K562 (cell line): Measurements from ENCODE around the gene NT5C2.

Experiments used
- BRCA1 ChIP-seq, 2 experiments: fragments of 450-650 bp in 1 of 2; sonication (generic) in 1 of 2; formaldehyde crosslinking in 1 of 2; IDR thresholded peaks; 2 replicates each; pipeline versions ENCODE4 v1.5.0 to v1.6.1; 2017 to 2020; ENCODE audit warnings: mild to moderate bottlenecking in 1 of 2, missing genetic modification reagents in 1 of 2
- EP300 ChIP-seq: IDR thresholded peaks from 2 replicates; pipeline ENCODE4 v1.6.1; 2012; ENCODE audit warnings: low read length, improper control_type of control experiment
- LEF1 ChIP-seq: fragments of 450-650 bp; IDR thresholded peaks from 2 replicates; pipeline ENCODE4 v1.6.1; 2016; ENCODE audit warnings: mild to moderate bottlenecking
- RFX5 ChIP-seq: IDR thresholded peaks from 2 replicates; pipeline ENCODE4 v1.6.1; 2011; ENCODE audit warnings: low read depth, mild to moderate bottlenecking, improper control_type of control experiment, low read length
- ZNF431 ChIP-seq: sonication (generic); formaldehyde crosslinking; IDR thresholded peaks from 2 replicates; pipeline ENCODE4 v1.8.0; 2022; ENCODE audit warnings: mild to moderate bottlenecking, missing genetic modification reagents
- ZNF512 ChIP-seq: IDR thresholded peaks from 2 replicates; pipeline ENCODE4 v1.6.1; 2016; ENCODE audit warnings: missing genetic modification characterization, missing compliant biosample characterization

GRCh38 chr10:103192089-103192450 is 1.0 kb downstream of the NT5C2 start:
- TF ChIP-seq EP300, result no peak
- TF ChIP-seq RFX5, result no peak
- no peak for TF ChIP-seq LEF1
- TF ChIP-seq BRCA1 (IDR thresholded peaks at IDR 0.05), result no peak
- TF ChIP-seq BRCA1 (CRISPR knock-in tag; IDR thresholded peaks at IDR 0.05), result no peak
- TF ChIP-seq ZNF431 (CRISPR knock-in tag), result no peak
- TF ChIP-seq ZNF512 (tag), result no peak
